Endodermal cell (in vitro differentiated cells): ENCODE measurements around the gene TRMT2A. TPM values are rescaled to one million over a fixed set of nuclear protein-coding genes. Genes with fewer than 3 reads are reported as not detected.

Experiments
- DNase-seq: peaks from one replicate; pipeline ENCODE4 v3.0.0-alpha.2; 2017
- H3K27ac ChIP-seq: 2 replicates; pipeline ENCODE4 v1.5.1; 2013; ENCODE audit warnings: mild to moderate bottlenecking, low read depth, low read length, moderate library complexity
- H3K27me3 ChIP-seq: 2 replicates; pipeline ENCODE4 v1.6.1; 2013; ENCODE audit warnings: mild to moderate bottlenecking, low read length, moderate library complexity; ENCODE audit not compliant: insufficient read depth, control insufficient read depth, poor library complexity, severe bottlenecking
- H3K36me3 ChIP-seq: 2 replicates; pipeline ENCODE4 v1.7.0; 2013; ENCODE audit warnings: mild to moderate bottlenecking, low read length, moderate library complexity; ENCODE audit not compliant: control insufficient read depth, insufficient read depth
- H3K4me1 ChIP-seq: one replicate; pipeline ENCODE4 v1.7.0; 2013; ENCODE audit warnings: low read length; ENCODE audit not compliant: control insufficient read depth, insufficient read depth
- H3K4me3 ChIP-seq: 2 replicates; pipeline ENCODE4 v1.5.1; 2013; ENCODE audit warnings: mild to moderate bottlenecking, low read length, moderate library complexity
- H3K9ac ChIP-seq: 2 replicates; pipeline ENCODE4 v1.6.1; 2013; ENCODE audit warnings: mild to moderate bottlenecking, low read length, moderate library complexity; ENCODE audit not compliant: poor library complexity, severe bottlenecking; ENCODE audit errors: extremely low read depth
- H3K9me3 ChIP-seq: 2 replicates; pipeline ENCODE4 v1.6.1; 2013; ENCODE audit warnings: mild to moderate bottlenecking, low read length, moderate library complexity; ENCODE audit not compliant: control insufficient read depth
- H3K27ac Mint-ChIP-seq: 2 replicates; pipeline ENCODE4 v1.8.0; 2020; ENCODE audit warnings: mixed read lengths
- H3K27me3 Mint-ChIP-seq: 2 replicates; pipeline ENCODE4 v1.8.0; 2021; ENCODE audit warnings: mild to moderate bottlenecking, mixed read lengths; ENCODE audit not compliant: insufficient read depth
- H3K36me3 Mint-ChIP-seq: 2 replicates; pipeline ENCODE4 v1.8.0; 2020; ENCODE audit warnings: low read depth, mixed read lengths
- H3K4me1 Mint-ChIP-seq: 2 replicates; pipeline ENCODE4 v1.8.0; 2020; ENCODE audit warnings: mixed read lengths
- H3K4me3 Mint-ChIP-seq: 2 replicates; pipeline ENCODE4 v1.8.0; 2020; ENCODE audit warnings: mild to moderate bottlenecking, moderate library complexity, mixed read lengths
- H3K9me3 Mint-ChIP-seq: 2 replicates; pipeline ENCODE4 v1.8.0; 2020; ENCODE audit warnings: mild to moderate bottlenecking, mixed read lengths
- WGBS, 2 experiments: methylation state at CpG; one replicate each; pipeline versions ENCODE4 v1.1.5 to v1.1.7; 2013; ENCODE audit warnings: missing lambda C conversion rate in 2 of 2, mixed read lengths in 1 of 2; ENCODE audit not compliant: insufficient coverage in 1 of 2, insufficient read length in 1 of 2; 5-methylcytosine and 5-hydroxymethylcytosine counted together
- total RNA-seq, 2 donors: library from RNA; stranded (reverse); fragmentation: NEBNext Ultra II Directional in 1 of 2; extraction: Animal tissue kit (Norgen Biotek cat#: 25700) in 1 of 2; gene quantifications; 2 replicates in 1 of 2; 3 replicates in 1 of 2; pipeline ENCODE4 v1.2.1, GENCODE V29; 2021
- TF ChIP-seq, protein P1 (sequence below): fragments of 200-600 bp; sonication (generic); conservative IDR thresholded peaks from 2 replicates; pipeline ENCODE4 v1.5.0; 2021; ENCODE audit warnings: antibody characterized with exemption, mild to moderate bottlenecking

Gene TRMT2A
- total RNA-seq, 2 donors from 2014 or later = 45.6 to 55.2 TPM

GRCh38 chr22:20064140-20064480, 52.9 kb downstream of the TRMT2A start:
- H3K4me3 ChIP-seq = no peak overlapping the region
- no peaks in the 10 kb centered on the region for H3K4me1 ChIP-seq
- Mint-ChIP-seq H3K4me3 (no peak overlapping the region), H3K4me1 (no peaks in the 10 kb centered on the region), H3K27me3 (no peaks in the 10 kb centered on the region), H3K9me3 (no peaks in the 10 kb centered on the region), H3K27ac (no peak overlapping the region), H3K36me3 (no peaks in the 10 kb centered on the region)
- TF ChIP-seq, protein P1, sequence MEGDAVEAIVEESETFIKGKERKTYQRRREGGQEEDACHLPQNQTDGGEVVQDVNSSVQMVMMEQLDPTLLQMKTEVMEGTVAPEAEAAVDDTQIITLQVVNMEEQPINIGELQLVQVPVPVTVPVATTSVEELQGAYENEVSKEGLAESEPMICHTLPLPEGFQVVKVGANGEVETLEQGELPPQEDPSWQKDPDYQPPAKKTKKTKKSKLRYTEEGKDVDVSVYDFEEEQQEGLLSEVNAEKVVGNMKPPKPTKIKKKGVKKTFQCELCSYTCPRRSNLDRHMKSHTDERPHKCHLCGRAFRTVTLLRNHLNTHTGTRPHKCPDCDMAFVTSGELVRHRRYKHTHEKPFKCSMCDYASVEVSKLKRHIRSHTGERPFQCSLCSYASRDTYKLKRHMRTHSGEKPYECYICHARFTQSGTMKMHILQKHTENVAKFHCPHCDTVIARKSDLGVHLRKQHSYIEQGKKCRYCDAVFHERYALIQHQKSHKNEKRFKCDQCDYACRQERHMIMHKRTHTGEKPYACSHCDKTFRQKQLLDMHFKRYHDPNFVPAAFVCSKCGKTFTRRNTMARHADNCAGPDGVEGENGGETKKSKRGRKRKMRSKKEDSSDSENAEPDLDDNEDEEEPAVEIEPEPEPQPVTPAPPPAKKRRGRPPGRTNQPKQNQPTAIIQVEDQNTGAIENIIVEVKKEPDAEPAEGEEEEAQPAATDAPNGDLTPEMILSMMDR = no peak
- no peak overlapping the region for H3K27ac ChIP-seq
- WGBS, 2 experiments = 80 to 89% methylated on average over 1 to 3 of the region's 3 CpGs
- H3K9me3 ChIP-seq = no peaks in the 10 kb centered on the region
- H3K9ac ChIP-seq = no peak overlapping the region
- no peaks in the 10 kb centered on the region for H3K36me3 ChIP-seq
- H3K27me3 ChIP-seq = no peaks in the 10 kb centered on the region
- no peak for DNase-seq

DNA sequence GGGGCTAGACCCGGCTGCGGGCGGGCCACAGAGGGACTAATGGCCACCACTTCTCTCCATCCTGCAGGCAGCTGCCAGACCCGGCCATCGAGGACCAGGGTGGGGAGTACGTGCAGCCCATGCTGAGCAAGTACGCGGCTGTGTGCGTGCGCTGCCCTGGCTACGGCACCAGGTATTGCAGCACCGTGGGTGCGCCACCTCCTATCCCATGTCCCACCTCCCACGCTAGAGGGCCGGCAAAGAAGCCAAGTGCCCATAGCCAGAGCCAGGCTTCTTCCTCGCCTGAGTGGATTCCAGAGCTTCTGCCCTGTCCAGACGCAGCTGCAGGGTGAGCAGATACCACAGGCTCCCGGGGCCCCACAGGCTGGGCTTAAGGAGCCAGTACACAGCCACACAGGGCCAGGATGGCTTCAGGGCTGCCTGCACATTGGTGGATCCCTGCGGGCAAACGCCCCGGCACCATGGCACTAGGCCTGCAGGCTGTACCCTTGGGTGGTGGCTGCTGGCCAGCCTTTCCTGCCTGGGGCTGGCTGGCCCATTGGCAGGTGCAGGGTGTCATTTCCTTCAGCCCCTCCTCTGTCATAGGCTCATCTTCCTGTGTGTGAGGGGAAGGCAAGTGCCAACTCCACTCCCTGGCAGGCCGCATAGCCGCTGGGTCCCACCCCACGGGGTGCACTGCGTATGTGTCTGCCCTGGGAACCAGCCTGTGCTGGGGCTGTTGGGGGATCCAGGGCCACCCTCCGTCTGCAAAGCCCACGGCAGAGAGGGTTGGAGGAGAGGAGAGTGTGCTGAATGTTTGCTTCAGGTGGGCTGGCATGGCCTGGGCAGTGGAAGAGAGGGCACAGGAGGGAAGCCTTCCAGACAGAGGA, 53.5 kb downstream of the TRMT2A start:
- Histone ChIP-seq H3K27me3 (no peaks in the 10 kb centered on the region), H3K36me3 (no peaks in the 10 kb centered on the region), H3K4me3 (no peak overlapping the region), H3K9me3 (no peaks in the 10 kb centered on the region), H3K27ac (no peak overlapping the region), H3K9ac (no peak overlapping the region), H3K4me1 (no peaks in the 10 kb centered on the region)
- no peak for DNase-seq
- Mint-ChIP-seq H3K4me1 (no peaks in the 10 kb centered on the region), H3K36me3 (peaks cover 5% of the 10 kb centered on the region), H3K4me3 (no peak overlapping the region), H3K9me3 (no peaks in the 10 kb centered on the region), H3K27ac (no peak overlapping the region), H3K27me3 (no peaks in the 10 kb centered on the region)
- 94 to 98% methylated on average over 15 to 27 of the region's 27 CpGs for WGBS, 2 experiments
- TF ChIP-seq, protein P1 = peak; percentile 32

GRCh38 chr22:20062766-20063083, 54.3 kb downstream of the TRMT2A start:
- TF ChIP-seq, protein P1 = no peak
- no peak overlapping the region for H3K27ac ChIP-seq
- no peaks in the 10 kb centered on the region for H3K36me3 ChIP-seq
- no peak for DNase-seq
- Mint-ChIP-seq H3K27me3 (no peaks in the 10 kb centered on the region), H3K9me3 (no peaks in the 10 kb centered on the region), H3K36me3 (peaks cover 9% of the 10 kb centered on the region), H3K27ac (no peak overlapping the region), H3K4me3 (no peak overlapping the region), H3K4me1 (no peaks in the 10 kb centered on the region)
- 90 to 92% methylated on average over 11 of the region's 11 CpGs for WGBS, 2 experiments
- no peaks in the 10 kb centered on the region for H3K9me3 ChIP-seq
- H3K9ac ChIP-seq = no peak overlapping the region
- no peaks in the 10 kb centered on the region for H3K4me1 ChIP-seq
- no peak overlapping the region for H3K4me3 ChIP-seq
- no peaks in the 10 kb centered on the region for H3K27me3 ChIP-seq
